Stimulated activated CD4-positive, alpha-beta T cell treated with anti-CD3 and anti-CD28 coated beads, Interleukin-12 subunit alpha, Interleukin-12 subunit beta, amount 100 ng/mL, for 48 hours (primary cell): ENCODE measurements around the gene MGAT5B.

Source experiments
- DNase-seq, 3 donors: peaks; one replicate each; pipeline ENCODE4 v3.0.0-alpha.2; 2020; ENCODE audit warnings: low read depth in 2 of 3, low spot score in 1 of 3

The MGAT5B gene

GRCh38 chr17:76947309-76947708 is 79.1 kb downstream of the MGAT5B start:
- no peak for DNase-seq

- no peak for DNase-seq
Observed at GRCh38 chr17:76947771-76948170, 79.6 kb downstream of the MGAT5B start.

DNA sequence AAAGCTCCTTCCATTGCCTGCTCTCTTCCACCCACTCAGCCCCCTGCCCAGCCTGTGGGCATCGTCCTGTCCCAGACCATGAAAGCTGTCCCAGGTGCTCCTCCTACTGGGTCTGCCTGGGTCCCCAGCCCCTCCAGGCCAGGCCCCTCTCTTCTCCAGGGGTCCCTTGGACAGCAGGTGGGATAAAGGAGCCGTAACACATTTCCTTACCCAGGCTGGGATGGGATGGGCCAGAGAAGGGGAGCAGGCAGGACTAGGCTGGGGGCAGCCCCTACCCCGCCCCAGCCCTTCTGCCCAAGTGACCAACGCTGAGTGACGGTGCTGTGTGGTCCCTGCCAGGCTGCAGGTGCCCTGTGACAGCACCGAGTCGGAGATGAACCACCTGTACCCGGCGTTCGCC is 80.1 kb downstream of the MGAT5B start:
- DNase-seq, result no peak

GRCh38 chr17:76948726-76949342 is 80.6 kb downstream of the MGAT5B start:
- no peak for DNase-seq

GRCh38 chr17:76949913-76950695 is 81.9 kb downstream of the MGAT5B start:
- no peak for DNase-seq

DNA sequence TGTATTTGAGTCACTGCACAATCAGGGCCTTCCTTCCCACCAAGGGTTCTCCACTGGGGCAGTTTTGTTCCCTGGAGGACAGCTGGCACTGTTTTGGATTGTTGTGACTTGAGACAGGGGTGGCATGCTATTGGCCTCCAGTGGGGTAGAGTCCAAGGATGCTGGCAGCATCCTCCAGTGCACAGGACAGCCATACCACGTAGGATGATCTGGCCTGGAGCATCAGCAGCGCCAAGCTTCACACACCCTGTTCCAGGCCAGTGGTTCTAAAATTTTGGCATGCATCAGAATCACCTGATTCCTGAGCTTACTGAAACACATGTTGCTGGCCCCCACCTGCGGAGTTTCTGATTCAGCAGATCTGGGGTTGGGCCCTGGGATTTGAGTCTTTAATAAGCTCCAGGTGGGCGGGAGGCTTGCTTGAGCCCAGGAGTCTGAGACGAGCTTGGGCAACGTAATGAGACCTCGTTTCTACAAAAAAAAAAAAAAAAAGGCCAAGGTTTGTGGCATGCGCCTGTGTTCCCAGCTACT is 83.2 kb downstream of the MGAT5B start:
- no peak for DNase-seq

- DNase-seq, result no peak
Observed at GRCh38 chr17:76952402-76952801, 84.2 kb downstream of the MGAT5B start.

- DNase-seq, result no peak
Observed at GRCh38 chr17:76953066-76953465, 84.9 kb downstream of the MGAT5B start.

DNA sequence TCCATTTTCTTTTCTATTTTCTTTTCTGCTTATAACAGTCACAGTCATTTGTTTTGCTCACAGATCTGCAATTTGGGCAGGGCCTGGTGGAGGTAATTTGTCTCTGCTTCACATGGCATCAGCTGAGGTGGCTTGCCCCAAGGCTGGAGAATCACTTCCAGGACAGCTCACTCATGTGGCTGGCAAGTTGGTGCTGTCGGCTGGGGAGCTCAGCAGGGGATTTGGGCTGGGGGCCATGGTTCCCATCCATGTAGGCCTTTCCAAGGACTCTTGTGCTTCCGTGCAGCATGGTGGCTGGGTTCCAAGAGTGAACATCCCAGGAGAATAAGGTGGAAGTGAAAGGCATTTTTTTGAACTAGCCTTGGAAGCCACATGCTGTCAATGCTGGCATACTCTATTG is 85.7 kb downstream of the MGAT5B start:
- DNase-seq, result no peak

DNA sequence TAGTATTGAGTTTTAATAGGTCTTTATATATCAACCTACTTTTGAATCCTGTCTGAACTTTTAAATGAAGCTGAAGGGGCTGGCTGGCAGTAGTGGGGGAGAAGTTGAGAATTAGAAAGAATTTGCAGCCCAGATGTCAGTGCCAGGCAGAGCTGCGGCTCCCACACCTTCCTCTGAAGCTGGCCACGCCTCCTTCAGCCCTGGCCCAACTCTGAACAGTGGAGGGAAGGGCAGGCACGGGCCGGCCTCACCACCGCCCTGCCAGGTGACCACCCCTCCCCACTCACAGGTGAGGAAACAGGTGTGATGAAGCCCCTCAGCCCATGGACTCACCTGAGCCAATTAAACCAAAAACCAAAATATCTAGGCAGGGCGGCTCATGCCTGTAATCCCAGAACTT is 87.0 kb downstream of the MGAT5B start:
- DNase-seq, result no peak

DNA sequence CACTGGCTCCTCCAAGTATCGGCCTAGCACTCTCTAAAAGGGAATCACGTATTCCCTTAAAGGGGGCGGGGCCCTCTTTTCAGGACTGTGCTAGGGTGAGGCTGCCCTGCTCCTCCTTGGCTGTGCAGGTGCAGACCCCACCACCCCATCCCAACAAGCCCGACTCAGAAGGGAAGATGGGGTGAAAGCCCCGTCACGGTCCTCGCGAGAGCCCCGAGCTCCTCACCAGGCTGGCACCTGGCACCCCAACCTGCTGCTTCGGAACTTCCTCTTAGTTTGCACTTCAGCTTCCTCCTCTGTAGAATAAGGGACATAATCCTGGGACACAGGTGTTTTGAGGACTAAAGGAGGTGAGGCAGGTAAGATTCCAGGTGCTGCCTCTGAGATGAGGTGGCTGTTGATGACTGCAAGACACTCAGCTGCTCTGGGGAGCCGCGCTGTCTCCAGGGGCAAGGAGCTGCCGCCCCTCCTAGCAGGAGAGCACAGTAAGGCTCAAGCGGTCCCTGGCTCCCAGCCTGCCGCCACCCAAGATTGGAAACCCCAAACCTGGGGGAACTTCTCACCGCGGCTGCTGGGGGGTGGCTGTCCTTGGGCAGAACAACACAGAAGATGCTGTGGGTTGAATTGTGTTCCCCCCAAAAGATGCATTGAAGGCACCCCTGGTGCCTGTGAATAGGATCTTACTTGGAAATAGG is 88.8 kb downstream of the MGAT5B start:
- DNase-seq, result no peak

DNA sequence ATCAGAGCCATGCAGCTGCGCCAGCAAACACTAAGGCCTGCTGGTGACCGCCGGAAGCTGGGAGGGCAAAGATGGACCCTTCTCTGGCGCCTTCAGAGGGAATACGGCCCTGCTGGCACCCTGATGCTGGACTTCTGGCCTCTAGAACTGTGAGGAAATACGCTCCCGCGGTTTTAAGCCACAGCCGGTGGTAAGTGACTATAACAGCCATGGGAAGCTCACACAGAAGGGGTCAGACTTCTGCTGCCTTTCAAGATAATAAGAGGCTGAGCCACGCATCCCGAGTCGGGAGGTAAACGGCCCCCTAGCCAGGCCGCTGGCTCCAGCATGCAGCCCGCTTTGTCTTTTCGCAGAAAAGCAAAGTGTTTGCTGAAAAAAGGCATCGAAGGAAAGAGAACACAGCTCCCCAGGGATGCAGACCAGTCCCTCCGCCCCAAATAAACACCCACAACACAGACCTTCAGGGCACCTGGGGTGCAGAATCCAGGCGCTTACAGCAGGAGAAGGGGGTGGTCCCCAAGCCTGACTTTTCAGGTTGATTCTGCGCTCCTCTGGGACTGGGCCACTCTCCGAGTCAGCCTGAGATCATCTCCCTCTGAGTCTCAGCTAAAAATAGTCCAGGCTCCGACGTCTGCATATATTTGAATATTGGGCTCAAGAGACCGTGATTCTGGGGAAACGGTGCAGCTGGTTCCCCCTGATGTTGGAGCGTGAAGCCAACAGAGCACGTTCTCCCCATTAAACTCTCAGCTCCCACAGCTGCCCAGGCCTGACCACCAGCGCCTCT is 89.7 kb downstream of the MGAT5B start:
- DNase-seq, result no peak

GRCh38 chr17:76958974-76959373 is 90.8 kb downstream of the MGAT5B start:
- no peak for DNase-seq

DNA sequence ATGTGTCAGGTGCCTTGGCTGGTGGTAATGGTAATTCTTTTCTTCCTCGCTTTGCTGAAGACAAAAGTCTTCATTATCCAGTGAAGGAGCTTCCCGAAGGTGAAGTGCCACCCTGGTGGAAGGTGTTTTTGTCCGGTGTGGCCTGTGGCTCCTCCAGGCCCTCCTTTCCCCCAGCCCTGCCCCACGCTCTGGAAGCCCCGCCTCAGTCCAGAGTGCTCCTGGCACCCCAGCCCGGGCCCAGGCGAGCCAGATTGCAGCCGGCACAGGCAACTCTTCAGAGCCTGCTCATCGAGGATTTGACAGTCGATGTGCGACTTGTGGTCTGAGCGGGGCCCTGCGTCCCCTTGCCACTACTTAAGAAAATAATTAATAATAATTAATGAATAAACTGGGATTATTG is 93.7 kb downstream of the MGAT5B start:
- no peak for DNase-seq

DNA sequence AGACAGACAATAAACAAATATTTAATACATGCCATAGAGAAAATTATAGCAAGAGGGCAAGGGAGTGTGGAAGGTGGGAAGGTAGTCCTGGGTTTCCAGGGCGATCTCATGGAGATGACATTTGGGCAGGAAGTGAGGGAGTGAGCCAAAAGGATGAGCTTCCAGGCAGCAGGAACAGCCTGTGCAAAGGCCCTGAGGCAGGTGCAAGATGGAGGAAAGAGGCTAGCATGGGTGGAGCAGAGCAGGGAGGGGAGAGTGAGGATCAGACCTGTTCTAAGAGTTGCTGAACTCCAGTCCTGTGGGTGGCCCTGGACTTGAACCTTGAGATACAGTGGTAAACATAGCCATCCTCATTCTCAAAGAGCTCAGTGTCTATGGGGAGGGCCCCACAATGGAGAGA is 94.7 kb downstream of the MGAT5B start:
- no peak for DNase-seq

DNA sequence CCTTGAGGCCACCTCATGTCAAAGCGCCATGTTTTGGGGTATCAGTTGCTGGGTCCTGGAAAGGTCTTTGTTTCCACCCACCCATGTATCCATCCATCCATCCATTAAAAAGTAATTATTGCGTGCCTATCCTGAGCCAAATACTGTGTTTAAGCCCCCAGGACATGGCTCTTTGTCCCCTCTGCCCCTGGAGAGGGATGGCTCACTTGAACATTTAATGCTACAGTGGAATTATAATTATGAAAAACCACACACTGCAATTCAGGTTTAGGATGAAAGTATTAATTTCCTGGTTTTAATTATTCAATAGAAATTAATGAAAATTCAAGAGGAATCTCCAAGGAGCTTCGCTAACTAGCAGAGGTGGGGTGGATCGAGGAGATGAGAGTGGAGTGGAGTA is 97.8 kb downstream of the MGAT5B start:
- no peak for DNase-seq

DNA sequence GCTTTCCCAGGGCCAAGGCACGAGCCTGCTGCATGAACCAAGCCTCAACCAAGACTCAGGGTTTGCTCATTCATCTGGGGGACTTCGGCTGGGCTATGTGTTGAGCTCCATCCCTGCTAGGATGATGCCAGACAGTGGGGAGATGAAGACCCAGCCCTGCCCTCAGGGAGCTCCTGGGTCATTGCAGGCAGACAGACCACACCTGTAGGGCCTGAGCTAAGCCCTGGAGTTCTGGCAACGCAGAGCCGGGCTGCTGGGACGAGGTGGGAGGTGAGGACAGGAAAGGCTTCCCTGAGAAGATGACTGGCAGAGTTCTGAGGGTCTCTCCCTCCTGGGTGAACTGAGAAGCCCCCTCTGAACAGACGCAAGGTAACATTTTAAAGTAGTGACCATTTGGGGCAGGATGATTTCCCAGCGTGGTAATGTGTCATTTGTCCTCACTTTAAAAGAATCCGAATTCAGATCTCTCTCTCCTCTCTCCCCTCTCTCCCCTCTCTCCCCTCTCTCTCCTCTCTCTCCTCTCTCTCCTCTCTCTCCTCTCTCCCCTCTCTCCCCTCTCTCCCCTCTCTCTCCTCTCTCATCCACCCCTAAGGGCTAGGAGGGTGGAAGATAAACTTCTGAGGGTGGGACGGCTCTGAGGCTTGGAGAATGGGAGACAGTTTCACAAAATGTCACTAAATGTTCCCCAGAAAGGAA is 98.4 kb downstream of the MGAT5B start:
- no peak for DNase-seq

DNA sequence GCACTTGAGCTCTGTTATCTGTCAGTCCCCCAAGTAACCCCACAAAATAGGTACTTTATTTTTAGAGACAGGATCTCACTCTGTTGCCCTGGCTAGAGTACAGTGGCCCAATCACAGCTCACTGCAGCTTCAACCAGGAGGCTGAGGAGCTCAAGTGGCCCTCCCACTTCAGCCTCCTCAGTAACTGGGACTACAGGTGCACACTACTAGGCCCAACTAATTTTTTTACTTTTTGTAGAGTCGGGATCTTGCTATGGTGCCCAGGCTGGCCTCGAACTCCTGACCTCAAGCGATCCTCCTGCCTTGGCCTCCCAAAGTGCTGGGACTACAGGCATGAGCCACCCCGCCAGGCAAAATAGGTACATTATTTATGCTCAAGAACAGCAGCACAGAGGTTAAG is 99.6 kb downstream of the MGAT5B start:
- DNase-seq, result no peak

GRCh38 chr17:76968707-76969597 is 100.7 kb downstream of the MGAT5B start:
- peak; percentile 15 to 29 (median 28) for DNase-seq
